ENCODE measurements around the gene TIGD4.

Gene TIGD4

GRCh38 chr4:152819026-152819645 is 39.6 kb upstream of the TIGD4 start:
- no peak for TF ChIP-seq CTCF (IDR thresholded peaks at IDR 0.05; ENCODE audit: low read length)
- H3K9me2 ChIP-seq (ENCODE audit: low read depth, low read length) = no peaks in the 10 kb centered on the region
- no peak overlapping the region for H2AFZ ChIP-seq (ENCODE audit: low read length)
- peaks cover 3% of the 10 kb centered on the region; the same call in 1 of the 2 replicates for H3K9me3 ChIP-seq (ENCODE audit: low read length)
- H3K4me3 ChIP-seq (ENCODE audit: low read depth, low read length, poor library complexity, severe bottlenecking) = no peak overlapping the region
- no peaks in the 10 kb centered on the region for H3K27me3 ChIP-seq (ENCODE audit: insufficient read depth, low read length)
- H4K20me1 ChIP-seq (ENCODE audit: insufficient read depth, low read length) = no peaks in the 10 kb centered on the region
- no peaks in the 10 kb centered on the region for H3K36me3 ChIP-seq (ENCODE audit: insufficient read depth, low read length)
- H3K79me2 ChIP-seq (ENCODE audit: insufficient read depth, low read length) = no peaks in the 10 kb centered on the region
- H3K4me2 ChIP-seq (ENCODE audit: low read length) = no peak overlapping the region
- H3K9ac ChIP-seq (ENCODE audit: low read length) = no peak overlapping the region
- no peaks in the 10 kb centered on the region for H3K4me1 ChIP-seq (ENCODE audit: insufficient read depth, low read length, severe bottlenecking)
- no peak overlapping the region for H3K27ac ChIP-seq (ENCODE audit: low read depth, low read length, poor library complexity, severe bottlenecking)
- H3F3A ChIP-seq (ENCODE audit: insufficient read depth, low read length) = no peaks in the 10 kb centered on the region

GRCh38 chr4:152817331-152817730 is 37.8 kb upstream of the TIGD4 start:
- H3K9ac ChIP-seq (ENCODE audit: low read length) = no peak overlapping the region
- H3K9me2 ChIP-seq (ENCODE audit: low read depth, low read length) = no peaks in the 10 kb centered on the region
- no peaks in the 10 kb centered on the region for H3K36me3 ChIP-seq (ENCODE audit: insufficient read depth, low read length)
- H3K4me2 ChIP-seq (ENCODE audit: low read length) = no peak overlapping the region
- no peaks in the 10 kb centered on the region for H4K20me1 ChIP-seq (ENCODE audit: insufficient read depth, low read length)
- no peaks in the 10 kb centered on the region for H3K79me2 ChIP-seq (ENCODE audit: insufficient read depth, low read length)
- H2AFZ ChIP-seq (ENCODE audit: low read length) = no peak overlapping the region
- no peak overlapping the region for H3K4me3 ChIP-seq (ENCODE audit: low read depth, low read length, poor library complexity, severe bottlenecking)
- H3K27me3 ChIP-seq (ENCODE audit: insufficient read depth, low read length) = no peaks in the 10 kb centered on the region
- TF ChIP-seq CTCF (IDR thresholded peaks at IDR 0.05; ENCODE audit: low read length) = no peak
- TF ChIP-seq EZH2 (IDR thresholded peaks at IDR 0.05; ENCODE audit: borderline replicate concordance, low read length) = no peak
- no peaks in the 10 kb centered on the region for H3K4me1 ChIP-seq (ENCODE audit: insufficient read depth, low read length, severe bottlenecking)
- peaks cover 3% of the 10 kb centered on the region; the same call in 1 of the 2 replicates for H3K9me3 ChIP-seq (ENCODE audit: low read length)
- no peak overlapping the region for H3K27ac ChIP-seq (ENCODE audit: low read depth, low read length, poor library complexity, severe bottlenecking)
- H3F3A ChIP-seq (ENCODE audit: insufficient read depth, low read length) = no peaks in the 10 kb centered on the region

GRCh38 chr4:152815078-152815477 is 35.5 kb upstream of the TIGD4 start:
- peaks cover 3% of the 10 kb centered on the region; the same call in 1 of the 2 replicates for H3K9me3 ChIP-seq (ENCODE audit: low read length)
- H3K4me3 ChIP-seq (ENCODE audit: low read depth, low read length, poor library complexity, severe bottlenecking) = no peak overlapping the region
- TF ChIP-seq EZH2 (IDR thresholded peaks at IDR 0.05; ENCODE audit: borderline replicate concordance, low read length) = no peak
- no peaks in the 10 kb centered on the region for H3K27me3 ChIP-seq (ENCODE audit: insufficient read depth, low read length)
- H3K9me2 ChIP-seq (ENCODE audit: low read depth, low read length) = no peaks in the 10 kb centered on the region
- no peaks in the 10 kb centered on the region for H3K79me2 ChIP-seq (ENCODE audit: insufficient read depth, low read length)
- H4K20me1 ChIP-seq (ENCODE audit: insufficient read depth, low read length) = no peaks in the 10 kb centered on the region
- H3K9ac ChIP-seq (ENCODE audit: low read length) = no peak overlapping the region
- H3K4me1 ChIP-seq (ENCODE audit: insufficient read depth, low read length, severe bottlenecking) = no peaks in the 10 kb centered on the region
- no peak overlapping the region for H3K27ac ChIP-seq (ENCODE audit: low read depth, low read length, poor library complexity, severe bottlenecking)
- H3K4me2 ChIP-seq (ENCODE audit: low read length) = no peak overlapping the region
- H2AFZ ChIP-seq (ENCODE audit: low read length) = no peak overlapping the region
- no peaks in the 10 kb centered on the region for H3K36me3 ChIP-seq (ENCODE audit: insufficient read depth, low read length)
- H3F3A ChIP-seq (ENCODE audit: insufficient read depth, low read length) = no peaks in the 10 kb centered on the region

- peaks cover 7% of the 10 kb centered on the region for H3K36me3 ChIP-seq (ENCODE audit: insufficient read depth, low read length)
- no peak overlapping the region for H3K4me2 ChIP-seq (ENCODE audit: low read length)
- H3K79me2 ChIP-seq (ENCODE audit: insufficient read depth, low read length) = no peaks in the 10 kb centered on the region
- H3K27me3 ChIP-seq (ENCODE audit: insufficient read depth, low read length) = no peaks in the 10 kb centered on the region
- no peak overlapping the region for H2AFZ ChIP-seq (ENCODE audit: low read length)
- no peaks in the 10 kb centered on the region for H4K20me1 ChIP-seq (ENCODE audit: insufficient read depth, low read length)
- H3K27ac ChIP-seq (ENCODE audit: low read depth, low read length, poor library complexity, severe bottlenecking) = no peak overlapping the region
- TF ChIP-seq CTCF (IDR thresholded peaks at IDR 0.05; ENCODE audit: low read length) = no peak
- TF ChIP-seq EZH2 (IDR thresholded peaks at IDR 0.05; ENCODE audit: borderline replicate concordance, low read length) = no peak
- H3K9me3 ChIP-seq (ENCODE audit: low read length) = peaks cover 3% of the 10 kb centered on the region; the same call in 1 of the 2 replicates
- H3K4me3 ChIP-seq (ENCODE audit: low read depth, low read length, poor library complexity, severe bottlenecking) = no peak overlapping the region
- no peak overlapping the region for H3K9ac ChIP-seq (ENCODE audit: low read length)
- peaks cover 4% of the 10 kb centered on the region for H3K4me1 ChIP-seq (ENCODE audit: insufficient read depth, low read length, severe bottlenecking)
- H3K9me2 ChIP-seq (ENCODE audit: low read depth, low read length) = no peaks in the 10 kb centered on the region; the same call in 1 of the 2 replicates
- no peaks in the 10 kb centered on the region for H3F3A ChIP-seq (ENCODE audit: insufficient read depth, low read length)
Observed at GRCh38 chr4:152810715-152811287, 31.3 kb upstream of the TIGD4 start.
